ENCODE results near the gene BRK1.
"Not testable (repeated sequence)": the region's sequence is repeated elsewhere in the genome, so short reads cannot be mapped to it uniquely, and the experiment has no call there.

BRK1 gene

GRCh38 chr3:10115326-10116137 lies at the start of gene BRK1:
Gene BRK1 (plus strand): TSS chr3:10115675. CDS start chr3:10115702, 27 bp downstream.
- DNase-seq, result peak; percentile 89 to 95

- not testable (repeated sequence) for DNase-seq
Measured at GRCh38 chr3:10070077-10070476, 45.4 kb upstream of the BRK1 start.

- DNase-seq, result no peak
Measured at GRCh38 chr3:10074666-10075065, 40.8 kb upstream of the BRK1 start.

GRCh38 chr3:10081871-10082270 lies 33.6 kb upstream of the BRK1 start:
- DNase-seq, result no peak

- DNase-seq, result no peak
Measured at GRCh38 chr3:10085738-10086137, 29.7 kb upstream of the BRK1 start.

- no peak for DNase-seq
Measured at GRCh38 chr3:10088256-10088655, 27.2 kb upstream of the BRK1 start.

DNA sequence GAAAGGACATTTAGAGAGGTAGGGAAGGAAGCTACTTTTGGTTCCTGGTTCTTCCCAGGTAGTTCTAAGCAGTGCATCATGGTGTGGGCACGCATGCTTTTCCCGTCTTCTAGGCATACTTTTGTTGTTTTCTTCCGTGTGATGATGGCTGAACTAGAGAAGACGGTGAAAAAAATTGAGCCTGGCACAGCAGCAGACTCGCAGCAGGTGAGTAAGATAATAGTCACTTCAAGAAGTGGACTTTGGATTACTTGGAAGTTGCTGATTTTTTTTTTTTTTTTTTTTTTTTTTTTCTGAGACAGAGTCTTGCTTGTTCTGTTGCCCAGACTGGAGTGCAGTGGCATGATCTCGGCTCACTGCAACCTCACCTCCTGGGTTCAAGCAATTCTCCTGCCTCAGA lies 25.3 kb upstream of the BRK1 start:
- no peak for DNase-seq

DNA sequence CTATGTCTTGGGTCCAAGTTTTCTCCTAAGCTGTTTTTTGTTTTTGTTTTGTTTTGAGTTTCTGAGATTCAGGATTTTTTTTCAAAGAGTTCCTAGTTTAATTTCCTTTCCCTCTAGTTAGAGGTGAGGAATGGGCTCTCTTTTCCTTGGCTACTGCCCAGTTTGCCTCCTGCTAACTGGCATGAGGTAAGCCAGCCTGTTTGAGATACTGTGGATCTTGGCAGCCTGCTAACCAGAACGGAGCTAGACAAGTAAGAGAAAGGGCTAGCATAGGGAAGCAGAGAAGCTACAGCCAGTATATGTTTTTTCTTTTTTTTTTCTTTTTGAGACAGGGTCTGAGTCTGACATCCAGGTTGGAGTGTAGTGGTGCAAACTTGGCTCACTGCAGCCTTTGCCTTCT lies 24.7 kb upstream of the BRK1 start:
- not testable (repeated sequence) for DNase-seq

DNA sequence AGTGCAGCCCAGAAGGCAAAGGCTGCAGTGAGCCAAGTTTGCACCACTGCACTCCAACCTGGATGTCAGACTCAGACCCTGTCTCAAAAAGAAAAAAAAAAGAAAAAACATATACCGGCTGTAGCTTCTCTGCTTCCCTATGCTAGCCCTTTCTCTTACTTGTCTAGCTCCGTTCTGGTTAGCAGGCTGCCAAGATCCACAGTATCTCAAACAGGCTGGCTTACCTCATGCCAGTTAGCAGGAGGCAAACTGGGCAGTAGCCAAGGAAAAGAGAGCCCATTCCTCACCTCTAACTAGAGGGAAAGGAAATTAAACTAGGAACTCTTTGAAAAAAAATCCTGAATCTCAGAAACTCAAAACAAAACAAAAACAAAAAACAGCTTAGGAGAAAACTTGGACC lies 24.1 kb upstream of the BRK1 start:
- not testable (repeated sequence) for DNase-seq

GRCh38 chr3:10093678-10094077 lies 21.8 kb upstream of the BRK1 start:
- DNase-seq, result no peak

GRCh38 chr3:10099041-10099440 lies 16.4 kb upstream of the BRK1 start:
- no peak for DNase-seq

GRCh38 chr3:10106919-10107318 lies 8.6 kb upstream of the BRK1 start:
- no peak for DNase-seq

DNA sequence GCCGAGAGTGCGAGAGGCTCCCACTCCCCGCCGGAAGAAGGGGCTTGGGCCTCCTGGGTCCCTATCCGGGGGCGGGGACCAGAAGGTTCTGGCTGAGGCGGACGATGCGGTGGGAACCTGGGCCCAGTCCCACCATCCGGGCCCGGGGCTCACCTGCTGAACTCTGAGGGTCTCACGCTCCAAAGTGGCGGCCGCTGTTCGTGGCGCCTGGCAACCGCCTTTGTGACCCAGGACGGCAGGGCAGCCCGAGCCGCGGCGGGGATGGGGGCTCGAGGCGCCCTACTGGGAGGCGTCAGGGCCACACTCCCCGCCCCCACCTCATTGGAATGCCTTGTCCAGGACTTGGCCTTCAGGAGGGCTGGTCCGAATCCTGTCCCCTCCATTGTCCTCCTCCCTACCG lies 7.4 kb upstream of the BRK1 start, which contains the start of gene FANCD2OS:
Gene FANCD2OS, minus strand, starts transcription at position 165 of the 400 bp plus-strand sequence. CDS start 3,481 bp downstream, outside the sequence.
- DNase-seq, result no peak

GRCh38 chr3:10116138-10116460 lies 624 bp downstream of the BRK1 start:
- no peak for DNase-seq

GRCh38 chr3:10116928-10117327 lies 1.5 kb downstream of the BRK1 start:
- no peak for DNase-seq

DNA sequence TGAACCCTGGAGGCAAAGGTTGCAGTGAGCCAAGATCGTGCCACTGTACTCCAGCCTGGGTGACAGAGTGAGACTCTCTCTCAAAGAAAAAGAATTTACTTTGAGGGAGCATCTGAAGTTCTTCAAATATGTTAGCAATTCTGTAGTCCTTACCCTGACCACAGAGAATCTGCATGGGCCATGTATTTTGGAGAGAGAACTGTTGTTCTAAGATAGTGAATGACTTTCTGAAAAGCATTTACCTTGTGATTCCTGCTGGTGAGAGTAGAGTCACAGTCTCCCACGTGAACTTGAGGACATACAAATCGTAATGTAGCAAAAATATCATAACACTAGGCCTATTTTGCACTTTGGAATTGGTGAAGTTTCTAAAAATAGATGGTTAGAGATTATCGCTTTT lies 3.9 kb downstream of the BRK1 start:
- no peak for DNase-seq

GRCh38 chr3:10121064-10121463 lies 5.6 kb downstream of the BRK1 start:
- DNase-seq, result no peak

GRCh38 chr3:10122724-10123123 lies 7.2 kb downstream of the BRK1 start:
- no peak for DNase-seq

DNA sequence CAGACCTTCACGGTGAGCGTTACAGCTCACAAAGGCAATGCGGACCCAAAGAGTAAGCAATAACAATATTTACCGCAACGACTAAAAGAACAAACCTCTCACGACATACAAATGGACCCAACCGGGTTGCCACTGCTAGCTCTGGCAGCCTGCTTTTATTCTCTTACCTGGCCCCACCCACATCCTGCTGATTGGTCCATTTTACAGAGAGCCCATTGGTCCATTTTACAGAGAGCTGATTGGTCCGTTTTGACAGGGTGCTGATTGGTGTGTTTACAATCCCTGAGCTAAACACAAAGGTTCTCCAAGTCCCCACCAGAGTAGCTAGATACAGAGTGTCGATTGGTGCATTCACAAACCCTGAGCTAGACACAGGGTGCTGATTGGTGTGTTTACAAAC lies 20.4 kb downstream of the BRK1 start:
- DNase-seq, result not testable (repeated sequence)

- DNase-seq, result no peak
Measured at GRCh38 chr3:10136426-10137005, 21.0 kb downstream of the BRK1 start.

DNA sequence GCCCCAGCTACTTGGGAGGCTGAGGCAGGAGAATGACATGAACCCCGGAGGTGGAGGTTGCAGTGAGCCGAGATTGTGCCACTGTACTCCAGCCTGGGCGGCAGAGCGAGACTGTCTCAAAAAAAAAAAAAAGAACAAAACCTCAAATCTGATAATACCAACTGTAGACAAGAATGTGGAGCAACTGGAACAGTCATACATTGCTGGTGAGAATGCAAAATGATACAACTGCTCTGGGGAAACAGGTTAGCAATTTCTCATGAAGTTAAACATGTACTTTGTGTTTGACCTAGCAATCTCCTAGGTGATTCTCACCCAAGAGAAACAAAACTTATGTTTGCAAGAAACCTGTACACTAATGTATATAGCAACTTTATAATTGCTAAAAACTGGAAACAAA lies 21.7 kb downstream of the BRK1 start:
- no peak for DNase-seq

DNA sequence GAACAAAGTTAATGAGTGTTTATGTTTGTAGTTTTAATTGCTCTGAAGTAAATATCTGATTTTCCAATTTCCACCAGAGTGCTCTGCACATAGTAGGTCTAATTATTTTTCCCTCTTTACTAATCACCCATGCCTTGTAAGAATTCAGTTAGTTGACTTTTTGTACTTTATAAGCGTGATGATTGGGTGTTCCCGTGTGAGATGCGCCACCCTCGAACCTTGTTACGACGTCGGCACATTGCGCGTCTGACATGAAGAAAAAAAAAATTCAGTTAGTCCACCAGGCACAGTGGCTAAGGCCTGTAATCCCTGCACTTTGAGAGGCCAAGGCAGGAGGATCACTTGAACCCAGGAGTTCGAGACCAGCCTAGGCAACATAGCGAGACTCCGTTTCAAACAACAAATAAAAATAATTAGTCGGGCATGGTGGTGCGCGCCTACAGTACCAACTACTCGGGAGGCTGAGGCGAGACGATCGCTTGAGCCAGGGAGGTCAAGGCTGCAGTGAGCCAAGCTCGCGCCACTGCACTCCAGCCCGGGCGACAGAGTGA lies 25.6 kb downstream of the BRK1 start:
- no peak for DNase-seq

GRCh38 chr3:10142707-10143560 lies 27.5 kb downstream of the BRK1 start:
- no peak for DNase-seq

Measured in stimulated activated CD4-positive, alpha-beta T cell treated with anti-CD3 and anti-CD28 coated beads, Interleukin-4, amount 100 ng/mL, for 4 hours (primary cell).